SK-N-SH treated with all-trans-retinoic acid at 6 μM for 48 hours (cell line): ENCODE results near the gene IQSEC2.

Experiments used
- TOX ChIP-seq: fragments of 250-450 bp; sonication (Bioruptor Pico); IDR thresholded peaks from 2 replicates; pipeline ENCODE4 v1.8.0; 2021; ENCODE audit warnings: mild to moderate bottlenecking, moderate library complexity, borderline replicate concordance
- ZC3H10 ChIP-seq: fragments of 250-450 bp; sonication (Bioruptor Pico); IDR thresholded peaks from 2 replicates; pipeline ENCODE4 v1.5.1; 2021; ENCODE audit warnings: mild to moderate bottlenecking, moderate library complexity
- ZFP30 ChIP-seq: fragments of 450-650 bp; formaldehyde crosslinking; IDR thresholded peaks from 2 replicates; pipeline ENCODE4 v1.5.0; 2022; ENCODE audit warnings: mild to moderate bottlenecking, moderate library complexity
- TF ChIP-seq, protein P1 (sequence below): fragments of 250-450 bp; sonication (Bioruptor Pico); IDR thresholded peaks from 2 replicates; pipeline ENCODE4 v1.5.1; 2020; ENCODE audit warnings: low read depth, mild to moderate bottlenecking, moderate library complexity
- TF ChIP-seq, protein P2 (sequence below): fragments of 250-450 bp; sonication (Bioruptor Pico); IDR thresholded peaks from 2 replicates; pipeline ENCODE4 v1.8.0; 2020; ENCODE audit warnings: mild to moderate bottlenecking, moderate library complexity, borderline replicate concordance

- TF ChIP-seq ZFP30 (CRISPR knock-in tag) = no peak
- TF ChIP-seq ZC3H10 (CRISPR knock-in tag) = no peak
- no peak for TF ChIP-seq TOX
- TF ChIP-seq, protein P1, sequence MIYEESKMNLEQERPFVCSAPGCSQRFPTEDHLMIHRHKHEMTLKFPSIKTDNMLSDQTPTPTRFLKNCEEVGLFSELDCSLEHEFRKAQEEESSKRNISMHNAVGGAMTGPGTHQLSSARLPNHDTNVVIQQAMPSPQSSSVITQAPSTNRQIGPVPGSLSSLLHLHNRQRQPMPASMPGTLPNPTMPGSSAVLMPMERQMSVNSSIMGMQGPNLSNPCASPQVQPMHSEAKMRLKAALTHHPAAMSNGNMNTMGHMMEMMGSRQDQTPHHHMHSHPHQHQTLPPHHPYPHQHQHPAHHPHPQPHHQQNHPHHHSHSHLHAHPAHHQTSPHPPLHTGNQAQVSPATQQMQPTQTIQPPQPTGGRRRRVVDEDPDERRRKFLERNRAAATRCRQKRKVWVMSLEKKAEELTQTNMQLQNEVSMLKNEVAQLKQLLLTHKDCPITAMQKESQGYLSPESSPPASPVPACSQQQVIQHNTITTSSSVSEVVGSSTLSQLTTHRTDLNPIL = no peak
- TF ChIP-seq, protein P2, sequence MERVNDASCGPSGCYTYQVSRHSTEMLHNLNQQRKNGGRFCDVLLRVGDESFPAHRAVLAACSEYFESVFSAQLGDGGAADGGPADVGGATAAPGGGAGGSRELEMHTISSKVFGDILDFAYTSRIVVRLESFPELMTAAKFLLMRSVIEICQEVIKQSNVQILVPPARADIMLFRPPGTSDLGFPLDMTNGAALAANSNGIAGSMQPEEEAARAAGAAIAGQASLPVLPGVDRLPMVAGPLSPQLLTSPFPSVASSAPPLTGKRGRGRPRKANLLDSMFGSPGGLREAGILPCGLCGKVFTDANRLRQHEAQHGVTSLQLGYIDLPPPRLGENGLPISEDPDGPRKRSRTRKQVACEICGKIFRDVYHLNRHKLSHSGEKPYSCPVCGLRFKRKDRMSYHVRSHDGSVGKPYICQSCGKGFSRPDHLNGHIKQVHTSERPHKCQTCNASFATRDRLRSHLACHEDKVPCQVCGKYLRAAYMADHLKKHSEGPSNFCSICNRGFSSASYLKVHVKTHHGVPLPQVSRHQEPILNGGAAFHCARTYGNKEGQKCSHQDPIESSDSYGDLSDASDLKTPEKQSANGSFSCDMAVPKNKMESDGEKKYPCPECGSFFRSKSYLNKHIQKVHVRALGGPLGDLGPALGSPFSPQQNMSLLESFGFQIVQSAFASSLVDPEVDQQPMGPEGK = no peak
Observed at GRCh38 chrX:53330331-53330730, 48.9 kb upstream of the IQSEC2 start.
